Right cardiac atrium (tissue), 5 donors: Measurements from ENCODE around the gene PDE1A. TPM values are rescaled to one million over a fixed set of nuclear protein-coding genes. Genes with fewer than 3 reads are reported as not detected.
"Not testable (repeated sequence)": the region's sequence is repeated elsewhere in the genome, so short reads cannot be mapped to it uniquely, and the experiment has no call there.

Experiments
- ATAC-seq, 2 donors: fragments of 200-7000 bp; cut with Tn5 transposase; one replicate each; pipeline versions ENCODE4 v1.8.0 to v1.9.1; 2020; ENCODE audit warnings: moderate library complexity in 2 of 2, mild to moderate bottlenecking in 1 of 2
- DNase-seq, 3 donors: peaks; one replicate each; pipeline ENCODE4 v3.0.0-alpha.2; 2020
- H3K27ac ChIP-seq: one replicate; pipeline ENCODE4 v1.5.1; 2013; ENCODE audit warnings: mild to moderate bottlenecking, low read length, control low read depth, moderate library complexity
- H3K27me3 ChIP-seq: one replicate; pipeline ENCODE4 v1.6.1; 2013; ENCODE audit not compliant: control insufficient read depth, insufficient read depth
- H3K4me1 ChIP-seq: one replicate; pipeline ENCODE4 v1.6.1; 2013; ENCODE audit warnings: low read length; ENCODE audit not compliant: control insufficient read depth, insufficient read depth
- H3K4me3 ChIP-seq: one replicate; pipeline ENCODE4 v1.5.1; 2013; ENCODE audit warnings: low read length, control low read depth
- H3K9me3 ChIP-seq: one replicate; pipeline ENCODE4 v1.6.1; 2013; ENCODE audit warnings: low read length; ENCODE audit not compliant: control insufficient read depth
- WGBS: extraction: QIAGEN DNeasy Blood & Tissue Kit; methylation state at CpG from one replicate; pipeline ENCODE4 v1.1.7; 2013; 5-methylcytosine and 5-hydroxymethylcytosine counted together
- intact Hi-C, 4 donors: fragments of 100-400 bp; cut with DNase I; formaldehyde crosslinking; loops; one replicate each; pipeline versions ENCODE4 v1.11.0 to v1.14.0; 2022 to 2023
- polyA plus RNA-seq: library from polyadenylated mRNA; stranded (reverse); fragments of 200-250 nt; gene quantifications from one replicate; pipeline ENCODE4 v1.2.3, GENCODE V29; 2013
- total RNA-seq, 4 donors: library from RNA; stranded (reverse); fragmentation: NEBNext Ultra II Directional; extraction: Animal tissue kit (Norgen Biotek cat#: 25700); gene quantifications; one replicate each; pipeline ENCODE4 v1.2.1, GENCODE V29; 2021
- donor health status: healthy with polysubstance abuse.
- donor health status: DM: no; HTN: yes; CAD: no.
- donor health status: DM: no; HTN: no; CAD: no.
- donor health status: DM: no; HTN: yes; CAD: no; lungs with severe emphysema.
- donor health status: DM: yes; HTN: yes; CAD: no.

Gene PDE1A
- total and polyA plus RNA-seq, 5 donors: 6.1 to 16.0 (median 14.5) TPM

- H3K9me3 ChIP-seq, intact Hi-C loops, H3K4me3 ChIP-seq, H3K27ac ChIP-seq, H3K27me3 ChIP-seq, H3K4me1 ChIP-seq, DNase-seq, ATAC-seq: not testable (repeated sequence)
- WGBS: 86% methylated on average over 6 of the region's 6 CpGs
These were observed 150.2 kb downstream of the PDE1A start for GRCh38 chr2:182276662-182277061.

GRCh38 chr2:182267971-182268370 lies 158.9 kb downstream of the PDE1A start:
- intact Hi-C loops: no loop called here
- no peak for DNase-seq
- H3K4me3 ChIP-seq: no peak overlapping the region
- no peaks in the 10 kb centered on the region for H3K27me3 ChIP-seq
- ATAC-seq: peak in 1 of 2 donors; percentile 54
- 59% methylated on average over 1 of the region's 1 CpG for WGBS
- H3K27ac ChIP-seq: no peak overlapping the region
- H3K4me1 ChIP-seq: no peaks in the 10 kb centered on the region
- no peaks in the 10 kb centered on the region for H3K9me3 ChIP-seq

- DNase-seq (no peak), ATAC-seq (no peak)
- Histone ChIP-seq H3K4me1 (no peaks in the 10 kb centered on the region), H3K9me3 (no peaks in the 10 kb centered on the region), H3K27me3 (no peaks in the 10 kb centered on the region), H3K4me3 (no peak overlapping the region), H3K27ac (no peak overlapping the region)
- intact Hi-C loops: no loop called here
These were observed 159.9 kb downstream of the PDE1A start for GRCh38 chr2:182266909-182267308.

GRCh38 chr2:182265718-182266117 lies 161.1 kb downstream of the PDE1A start:
- 76% methylated on average over 3 of the region's 3 CpGs for WGBS
- no peak overlapping the region for H3K4me3 ChIP-seq
- no peaks in the 10 kb centered on the region for H3K9me3 ChIP-seq
- no peak for DNase-seq
- no peaks in the 10 kb centered on the region for H3K4me1 ChIP-seq
- intact Hi-C loops: no loop called here
- no peaks in the 10 kb centered on the region for H3K27me3 ChIP-seq
- no peak overlapping the region for H3K27ac ChIP-seq
- no peak for ATAC-seq

GRCh38 chr2:182261860-182262387 lies 164.9 kb downstream of the PDE1A start:
- no peaks in the 10 kb centered on the region for H3K4me1 ChIP-seq
- no peaks in the 10 kb centered on the region for H3K9me3 ChIP-seq
- no peak for DNase-seq
- no peak overlapping the region for H3K27ac ChIP-seq
- H3K4me3 ChIP-seq: no peak overlapping the region
- H3K27me3 ChIP-seq: no peaks in the 10 kb centered on the region
- no peak for ATAC-seq
- 90% methylated on average over 3 of the region's 3 CpGs for WGBS
- intact Hi-C loops: no loop called here

- peak; percentile 45 to 51 for ATAC-seq
- Histone ChIP-seq H3K27me3 (no peaks in the 10 kb centered on the region), H3K27ac (no peak overlapping the region), H3K4me3 (no peak overlapping the region), H3K4me1 (no peaks in the 10 kb centered on the region), H3K9me3 (no peaks in the 10 kb centered on the region)
- 48% methylated on average over 4 of the region's 4 CpGs for WGBS
- intact Hi-C loops: no loop called here
- DNase-seq: no peak
These were observed 167.1 kb downstream of the PDE1A start for GRCh38 chr2:182259629-182260150.

GRCh38 chr2:182252534-182252933 lies 174.3 kb downstream of the PDE1A start:
- peak overlapping the region; percentile 45 for H3K27ac ChIP-seq
- ATAC-seq: peak; percentile 54 to 87

GRCh38 chr2:182248898-182249297 lies 177.9 kb downstream of the PDE1A start:
- 97% methylated on average over 2 of the region's 2 CpGs for WGBS
- intact Hi-C loops: no loop called here
- H3K9me3 ChIP-seq: no peaks in the 10 kb centered on the region
- ATAC-seq (no peak), DNase-seq (no peak)
- H3K4me3 ChIP-seq: no peak overlapping the region
- no peak overlapping the region for H3K27ac ChIP-seq
- H3K27me3 ChIP-seq: no peaks in the 10 kb centered on the region
- H3K4me1 ChIP-seq: peaks cover 1% of the 10 kb centered on the region

More at GRCh38 chr2:182252534-182252933, 174.3 kb downstream of the PDE1A start:
- Histone ChIP-seq H3K9me3 (no peaks in the 10 kb centered on the region), H3K27me3 (no peaks in the 10 kb centered on the region), H3K4me3 (no peak overlapping the region), H3K4me1 (peaks cover 1% of the 10 kb centered on the region)
- WGBS: 62% methylated on average over 2 of the region's 2 CpGs
- DNase-seq: peak in 2 of 3 donors; percentile 15 to 57
- intact Hi-C loops: no loop called here

- 53% methylated on average over 6 of the region's 6 CpGs for WGBS
- DNase-seq (no peak), ATAC-seq (no peak)
These were observed 178.5 kb downstream of the PDE1A start for GRCh38 chr2:182248362-182248761.

GRCh38 chr2:182247831-182248230 lies 179.0 kb downstream of the PDE1A start:
- Histone ChIP-seq H3K27ac (no peak overlapping the region), H3K4me1 (peaks cover 1% of the 10 kb centered on the region), H3K9me3 (no peaks in the 10 kb centered on the region), H3K27me3 (no peaks in the 10 kb centered on the region), H3K4me3 (no peak overlapping the region)
- intact Hi-C loops: no loop called here
- WGBS: 73% methylated on average over 1 of the region's 1 CpG
- ATAC-seq (no peak), DNase-seq (no peak)

More at GRCh38 chr2:182248362-182248761, 178.5 kb downstream of the PDE1A start:
- Histone ChIP-seq H3K4me1 (peaks cover 1% of the 10 kb centered on the region), H3K9me3 (no peaks in the 10 kb centered on the region), H3K4me3 (no peak overlapping the region), H3K27me3 (no peaks in the 10 kb centered on the region), H3K27ac (no peak overlapping the region)
- intact Hi-C loops: no loop called here

GRCh38 chr2:182245963-182246362 lies 180.9 kb downstream of the PDE1A start:
- Histone ChIP-seq H3K9me3 (no peaks in the 10 kb centered on the region), H3K27me3 (no peaks in the 10 kb centered on the region), H3K27ac (no peak overlapping the region), H3K4me3 (no peak overlapping the region), H3K4me1 (peaks cover 3% of the 10 kb centered on the region)
- intact Hi-C loops: no loop called here
- DNase-seq (no peak), ATAC-seq (no peak)

- Histone ChIP-seq H3K27ac (no peak overlapping the region), H3K4me3 (no peak overlapping the region), H3K9me3 (no peaks in the 10 kb centered on the region), H3K4me1 (peaks cover 3% of the 10 kb centered on the region), H3K27me3 (no peaks in the 10 kb centered on the region)
- intact Hi-C loops: no loop called here
- ATAC-seq (no peak), DNase-seq (no peak)
- 67% methylated on average over 5 of the region's 5 CpGs for WGBS
These were observed 184.2 kb downstream of the PDE1A start for GRCh38 chr2:182242609-182243008.
